ENCODE data around the gene PDLIM1.

Gene PDLIM1

GRCh38 chr10:95288303-95288702, 2.5 kb downstream of the PDLIM1 start:
- H3K4me3 ChIP-seq (ENCODE audit: low read depth, low read length), result no peak overlapping the region
- no peak for DNase-seq (ENCODE audit: low read depth)
- TF ChIP-seq, protein P1, sequence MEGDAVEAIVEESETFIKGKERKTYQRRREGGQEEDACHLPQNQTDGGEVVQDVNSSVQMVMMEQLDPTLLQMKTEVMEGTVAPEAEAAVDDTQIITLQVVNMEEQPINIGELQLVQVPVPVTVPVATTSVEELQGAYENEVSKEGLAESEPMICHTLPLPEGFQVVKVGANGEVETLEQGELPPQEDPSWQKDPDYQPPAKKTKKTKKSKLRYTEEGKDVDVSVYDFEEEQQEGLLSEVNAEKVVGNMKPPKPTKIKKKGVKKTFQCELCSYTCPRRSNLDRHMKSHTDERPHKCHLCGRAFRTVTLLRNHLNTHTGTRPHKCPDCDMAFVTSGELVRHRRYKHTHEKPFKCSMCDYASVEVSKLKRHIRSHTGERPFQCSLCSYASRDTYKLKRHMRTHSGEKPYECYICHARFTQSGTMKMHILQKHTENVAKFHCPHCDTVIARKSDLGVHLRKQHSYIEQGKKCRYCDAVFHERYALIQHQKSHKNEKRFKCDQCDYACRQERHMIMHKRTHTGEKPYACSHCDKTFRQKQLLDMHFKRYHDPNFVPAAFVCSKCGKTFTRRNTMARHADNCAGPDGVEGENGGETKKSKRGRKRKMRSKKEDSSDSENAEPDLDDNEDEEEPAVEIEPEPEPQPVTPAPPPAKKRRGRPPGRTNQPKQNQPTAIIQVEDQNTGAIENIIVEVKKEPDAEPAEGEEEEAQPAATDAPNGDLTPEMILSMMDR (IDR thresholded peaks at IDR 0.05; ENCODE audit: low read depth, low read length), result no peak
- no peak for TF ChIP-seq MYC (IDR thresholded peaks at IDR 0.05; ENCODE audit: low read depth, low read length)
- TF ChIP-seq POLR2A (IDR thresholded peaks at IDR 0.05; ENCODE audit: extremely low read depth, insufficient read length), result no peak
- TF ChIP-seq, protein P2, sequence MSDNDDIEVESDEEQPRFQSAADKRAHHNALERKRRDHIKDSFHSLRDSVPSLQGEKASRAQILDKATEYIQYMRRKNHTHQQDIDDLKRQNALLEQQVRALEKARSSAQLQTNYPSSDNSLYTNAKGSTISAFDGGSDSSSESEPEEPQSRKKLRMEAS (IDR thresholded peaks at IDR 0.05; ENCODE audit: low read depth, low read length), result no peak

- TF ChIP-seq MYC (IDR thresholded peaks at IDR 0.05; ENCODE audit: low read depth, low read length), result no peak
- no peak for TF ChIP-seq POLR2A (IDR thresholded peaks at IDR 0.05; ENCODE audit: extremely low read depth, insufficient read length)
- TF ChIP-seq, protein P2 (IDR thresholded peaks at IDR 0.05; ENCODE audit: low read depth, low read length), result no peak
- TF ChIP-seq, protein P1 (IDR thresholded peaks at IDR 0.05; ENCODE audit: low read depth, low read length), result no peak
- H3K4me3 ChIP-seq (ENCODE audit: low read depth, low read length), result no peak overlapping the region
- DNase-seq (ENCODE audit: low read depth), result no peak
Measured at GRCh38 chr10:95287281-95287680, 3.5 kb downstream of the PDLIM1 start.

DNA sequence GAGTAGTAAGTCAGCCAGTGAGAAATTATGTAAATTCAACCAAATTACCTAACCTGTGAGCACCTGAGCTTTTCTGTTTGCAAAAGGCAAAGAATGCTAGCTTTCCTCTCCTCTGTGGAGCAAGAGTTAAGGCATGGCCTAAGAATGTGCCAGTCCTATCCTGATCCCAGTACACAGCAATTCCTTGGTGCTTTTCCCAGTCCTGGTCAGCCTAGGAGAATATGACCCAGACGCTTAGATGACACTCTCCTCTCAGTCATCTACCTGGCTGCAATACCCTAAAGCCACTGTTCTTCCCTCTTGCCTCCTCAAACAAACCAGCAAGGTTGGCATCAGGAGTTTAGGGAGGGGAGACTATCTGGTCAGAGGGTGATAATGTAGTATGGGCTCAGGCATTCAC, 4.1 kb downstream of the PDLIM1 start:
- no peak overlapping the region for H3K4me3 ChIP-seq (ENCODE audit: low read depth, low read length)

DNA sequence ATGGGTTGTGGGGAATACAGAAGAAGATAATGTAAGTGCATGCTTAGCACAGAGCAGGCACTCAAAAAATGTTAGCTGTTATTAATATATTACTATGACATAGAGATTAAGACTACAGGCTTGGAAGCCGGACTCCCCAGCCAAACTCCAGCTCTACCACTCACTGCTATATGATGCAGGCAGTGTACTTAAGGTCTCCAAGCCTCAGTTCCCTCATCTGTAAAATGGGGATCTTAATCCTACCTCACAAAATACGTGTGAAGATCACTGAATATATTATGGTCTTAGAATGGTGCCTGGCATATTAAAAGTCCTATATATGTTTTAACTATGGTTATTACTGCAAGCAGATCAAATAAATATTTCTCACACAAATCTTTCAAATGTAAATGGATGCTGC, 5.2 kb downstream of the PDLIM1 start:
- no peak for DNase-seq (ENCODE audit: low read depth)
- no peak for TF ChIP-seq MYC (IDR thresholded peaks at IDR 0.05; ENCODE audit: low read depth, low read length)
- TF ChIP-seq, protein P1 (IDR thresholded peaks at IDR 0.05; ENCODE audit: low read depth, low read length), result no peak
- TF ChIP-seq POLR2A (IDR thresholded peaks at IDR 0.05; ENCODE audit: extremely low read depth, insufficient read length), result no peak
- TF ChIP-seq, protein P2 (IDR thresholded peaks at IDR 0.05; ENCODE audit: low read depth, low read length), result no peak
- no peak overlapping the region for H3K4me3 ChIP-seq (ENCODE audit: low read depth, low read length)

More for the DNA sequence above, 4.1 kb downstream of the PDLIM1 start:
- TF ChIP-seq POLR2A (IDR thresholded peaks at IDR 0.05; ENCODE audit: extremely low read depth, insufficient read length) (no peak), MYC (IDR thresholded peaks at IDR 0.05; ENCODE audit: low read depth, low read length) (no peak)
- TF ChIP-seq, protein P2 (IDR thresholded peaks at IDR 0.05; ENCODE audit: low read depth, low read length), result no peak
- TF ChIP-seq, protein P1 (IDR thresholded peaks at IDR 0.05; ENCODE audit: low read depth, low read length), result no peak
- DNase-seq (ENCODE audit: low read depth), result no peak

GRCh38 chr10:95284807-95285206, 6.0 kb downstream of the PDLIM1 start:
- TF ChIP-seq, protein P1 (IDR thresholded peaks at IDR 0.05; ENCODE audit: low read depth, low read length), result no peak
- TF ChIP-seq, protein P2 (IDR thresholded peaks at IDR 0.05; ENCODE audit: low read depth, low read length), result no peak
- TF ChIP-seq POLR2A (IDR thresholded peaks at IDR 0.05; ENCODE audit: extremely low read depth, insufficient read length) (no peak), MYC (IDR thresholded peaks at IDR 0.05; ENCODE audit: low read depth, low read length) (no peak)
- DNase-seq (ENCODE audit: low read depth), result no peak
- H3K4me3 ChIP-seq (ENCODE audit: low read depth, low read length), result no peak overlapping the region
